K562 (cell line): ENCODE results near the gene OLFML3.
"Not testable (repeated sequence)": the region's sequence is repeated elsewhere in the genome, so short reads cannot be mapped to it uniquely, and the experiment has no call there.

ENCODE experiments used
- EHMT2 ChIP-seq: fragments of 450-650 bp; IDR thresholded peaks from 2 replicates; pipeline ENCODE4 v1.6.1; 2018; ENCODE audit warnings: antibody characterized with exemption
- EZH2 ChIP-seq: IDR thresholded peaks from 2 replicates; pipeline ENCODE4 v1.6.1; 2012; ENCODE audit warnings: low read depth, mild to moderate bottlenecking, inconsistent platforms, low read length, borderline replicate concordance
- FOXJ2 ChIP-seq: fragments of 200-800 bp; sonication (Bioruptor generic); IDR thresholded peaks from 2 replicates; pipeline ENCODE4 v1.6.1; 2016; ENCODE audit warnings: missing genetic modification characterization, missing compliant biosample characterization
- KAT8 ChIP-seq: fragments of 450-650 bp; IDR thresholded peaks from 2 replicates; pipeline ENCODE4 v1.6.1; 2016; ENCODE audit warnings: low read depth, mild to moderate bottlenecking
- MAFG ChIP-seq: fragments of 450-650 bp; conservative IDR thresholded peaks from 2 replicates; pipeline ENCODE4 v1.6.1; 2016; ENCODE audit warnings: missing genetic modification characterization, missing compliant biosample characterization
- MAFK ChIP-seq: IDR thresholded peaks from 2 replicates; pipeline ENCODE4 v1.6.1; 2011; ENCODE audit warnings: low read length, improper control_type of control experiment
- ZBTB7A ChIP-seq: IDR thresholded peaks from 2 replicates; pipeline ENCODE4 v1.6.1; 2011; ENCODE audit warnings: low read depth, mild to moderate bottlenecking, low read length, moderate library complexity, borderline replicate concordance; ENCODE audit not compliant: control insufficient read depth
- TF ChIP-seq, protein P1 (sequence below): IDR thresholded peaks from 2 replicates; pipeline ENCODE4 v1.6.1; 2016; ENCODE audit warnings: missing genetic modification characterization, missing compliant biosample characterization
- TF ChIP-seq, protein P2 (sequence below), 3 experiments: IDR thresholded peaks in 2 of 3; conservative IDR thresholded peaks in 1 of 3; 2 replicates each; pipeline ENCODE4 v1.5.1; 2011 to 2012; ENCODE audit warnings: low read length in 3 of 3, mild to moderate bottlenecking in 3 of 3, control low read depth in 2 of 3, improper control_type of control experiment in 1 of 3, inconsistent platforms in 1 of 3, low read depth in 1 of 3, mixed read lengths in 1 of 3, moderate library complexity in 1 of 3; ENCODE audit not compliant: insufficient read depth in 2 of 3
- TF ChIP-seq, protein P3 (sequence below), 2 experiments: fragments of 450-650 bp; IDR thresholded peaks; 2 replicates each; pipeline ENCODE4 v1.6.1; 2018; ENCODE audit warnings: mild to moderate bottlenecking in 2 of 2, low read depth in 1 of 2; ENCODE audit not compliant: partially characterized antibody in 2 of 2
- TF ChIP-seq, protein P4 (sequence below): sonication (generic); formaldehyde crosslinking; IDR thresholded peaks from 2 replicates; pipeline ENCODE4 v1.8.0; 2022; ENCODE audit warnings: mild to moderate bottlenecking, missing genetic modification reagents

DNA sequence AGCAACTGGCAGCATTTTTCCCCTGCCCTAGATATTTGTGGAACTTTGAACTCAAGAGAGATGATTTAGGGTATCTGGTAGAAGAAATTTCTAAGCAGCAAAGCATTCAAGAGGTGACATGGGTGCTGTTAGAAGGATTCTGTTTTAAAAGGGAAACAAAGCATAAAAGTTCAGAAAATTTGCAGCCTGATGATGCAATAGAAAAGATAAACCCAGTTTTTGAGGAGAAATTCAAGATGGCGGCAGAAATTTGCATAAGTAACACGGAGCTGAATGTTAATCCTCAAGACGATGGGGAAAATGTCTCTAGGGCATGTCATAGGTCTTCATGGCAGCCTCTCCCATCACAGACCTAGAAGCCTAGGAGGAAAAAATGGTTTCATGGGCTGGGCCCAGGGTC, 40.5 kb downstream of the OLFML3 start:
- TF ChIP-seq, protein P1, sequence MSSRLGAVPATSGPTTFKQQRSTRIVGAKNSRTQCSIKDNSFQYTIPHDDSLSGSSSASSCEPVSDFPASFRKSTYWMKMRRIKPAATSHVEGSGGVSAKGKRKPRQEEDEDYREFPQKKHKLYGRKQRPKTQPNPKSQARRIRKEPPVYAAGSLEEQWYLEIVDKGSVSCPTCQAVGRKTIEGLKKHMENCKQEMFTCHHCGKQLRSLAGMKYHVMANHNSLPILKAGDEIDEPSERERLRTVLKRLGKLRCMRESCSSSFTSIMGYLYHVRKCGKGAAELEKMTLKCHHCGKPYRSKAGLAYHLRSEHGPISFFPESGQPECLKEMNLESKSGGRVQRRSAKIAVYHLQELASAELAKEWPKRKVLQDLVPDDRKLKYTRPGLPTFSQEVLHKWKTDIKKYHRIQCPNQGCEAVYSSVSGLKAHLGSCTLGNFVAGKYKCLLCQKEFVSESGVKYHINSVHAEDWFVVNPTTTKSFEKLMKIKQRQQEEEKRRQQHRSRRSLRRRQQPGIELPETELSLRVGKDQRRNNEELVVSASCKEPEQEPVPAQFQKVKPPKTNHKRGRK (tag), result not testable (repeated sequence)
- TF ChIP-seq, protein P2, sequence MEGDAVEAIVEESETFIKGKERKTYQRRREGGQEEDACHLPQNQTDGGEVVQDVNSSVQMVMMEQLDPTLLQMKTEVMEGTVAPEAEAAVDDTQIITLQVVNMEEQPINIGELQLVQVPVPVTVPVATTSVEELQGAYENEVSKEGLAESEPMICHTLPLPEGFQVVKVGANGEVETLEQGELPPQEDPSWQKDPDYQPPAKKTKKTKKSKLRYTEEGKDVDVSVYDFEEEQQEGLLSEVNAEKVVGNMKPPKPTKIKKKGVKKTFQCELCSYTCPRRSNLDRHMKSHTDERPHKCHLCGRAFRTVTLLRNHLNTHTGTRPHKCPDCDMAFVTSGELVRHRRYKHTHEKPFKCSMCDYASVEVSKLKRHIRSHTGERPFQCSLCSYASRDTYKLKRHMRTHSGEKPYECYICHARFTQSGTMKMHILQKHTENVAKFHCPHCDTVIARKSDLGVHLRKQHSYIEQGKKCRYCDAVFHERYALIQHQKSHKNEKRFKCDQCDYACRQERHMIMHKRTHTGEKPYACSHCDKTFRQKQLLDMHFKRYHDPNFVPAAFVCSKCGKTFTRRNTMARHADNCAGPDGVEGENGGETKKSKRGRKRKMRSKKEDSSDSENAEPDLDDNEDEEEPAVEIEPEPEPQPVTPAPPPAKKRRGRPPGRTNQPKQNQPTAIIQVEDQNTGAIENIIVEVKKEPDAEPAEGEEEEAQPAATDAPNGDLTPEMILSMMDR (IDR thresholded peaks at IDR 0.05 in 2 of 3, conservative IDR thresholded peaks at IDR 0.05 in 1 of 3; ENCODE audit: insufficient read depth in 2 of 3, low read depth in 1 of 3, low read length in 3 of 3), result not testable (repeated sequence)
- TF ChIP-seq MAFG (tag); KAT8; EZH2; ZBTB7A; EHMT2; FOXJ2 (tag); MAFK: not testable (repeated sequence)
- TF ChIP-seq, protein P3, sequence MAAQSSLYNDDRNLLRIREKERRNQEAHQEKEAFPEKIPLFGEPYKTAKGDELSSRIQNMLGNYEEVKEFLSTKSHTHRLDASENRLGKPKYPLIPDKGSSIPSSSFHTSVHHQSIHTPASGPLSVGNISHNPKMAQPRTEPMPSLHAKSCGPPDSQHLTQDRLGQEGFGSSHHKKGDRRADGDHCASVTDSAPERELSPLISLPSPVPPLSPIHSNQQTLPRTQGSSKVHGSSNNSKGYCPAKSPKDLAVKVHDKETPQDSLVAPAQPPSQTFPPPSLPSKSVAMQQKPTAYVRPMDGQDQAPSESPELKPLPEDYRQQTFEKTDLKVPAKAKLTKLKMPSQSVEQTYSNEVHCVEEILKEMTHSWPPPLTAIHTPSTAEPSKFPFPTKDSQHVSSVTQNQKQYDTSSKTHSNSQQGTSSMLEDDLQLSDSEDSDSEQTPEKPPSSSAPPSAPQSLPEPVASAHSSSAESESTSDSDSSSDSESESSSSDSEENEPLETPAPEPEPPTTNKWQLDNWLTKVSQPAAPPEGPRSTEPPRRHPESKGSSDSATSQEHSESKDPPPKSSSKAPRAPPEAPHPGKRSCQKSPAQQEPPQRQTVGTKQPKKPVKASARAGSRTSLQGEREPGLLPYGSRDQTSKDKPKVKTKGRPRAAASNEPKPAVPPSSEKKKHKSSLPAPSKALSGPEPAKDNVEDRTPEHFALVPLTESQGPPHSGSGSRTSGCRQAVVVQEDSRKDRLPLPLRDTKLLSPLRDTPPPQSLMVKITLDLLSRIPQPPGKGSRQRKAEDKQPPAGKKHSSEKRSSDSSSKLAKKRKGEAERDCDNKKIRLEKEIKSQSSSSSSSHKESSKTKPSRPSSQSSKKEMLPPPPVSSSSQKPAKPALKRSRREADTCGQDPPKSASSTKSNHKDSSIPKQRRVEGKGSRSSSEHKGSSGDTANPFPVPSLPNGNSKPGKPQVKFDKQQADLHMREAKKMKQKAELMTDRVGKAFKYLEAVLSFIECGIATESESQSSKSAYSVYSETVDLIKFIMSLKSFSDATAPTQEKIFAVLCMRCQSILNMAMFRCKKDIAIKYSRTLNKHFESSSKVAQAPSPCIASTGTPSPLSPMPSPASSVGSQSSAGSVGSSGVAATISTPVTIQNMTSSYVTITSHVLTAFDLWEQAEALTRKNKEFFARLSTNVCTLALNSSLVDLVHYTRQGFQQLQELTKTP (IDR thresholded peaks at IDR 0.05; ENCODE audit: low read depth in 1 of 2, partially characterized antibody in 2 of 2), result not testable (repeated sequence)
- TF ChIP-seq, protein P4, sequence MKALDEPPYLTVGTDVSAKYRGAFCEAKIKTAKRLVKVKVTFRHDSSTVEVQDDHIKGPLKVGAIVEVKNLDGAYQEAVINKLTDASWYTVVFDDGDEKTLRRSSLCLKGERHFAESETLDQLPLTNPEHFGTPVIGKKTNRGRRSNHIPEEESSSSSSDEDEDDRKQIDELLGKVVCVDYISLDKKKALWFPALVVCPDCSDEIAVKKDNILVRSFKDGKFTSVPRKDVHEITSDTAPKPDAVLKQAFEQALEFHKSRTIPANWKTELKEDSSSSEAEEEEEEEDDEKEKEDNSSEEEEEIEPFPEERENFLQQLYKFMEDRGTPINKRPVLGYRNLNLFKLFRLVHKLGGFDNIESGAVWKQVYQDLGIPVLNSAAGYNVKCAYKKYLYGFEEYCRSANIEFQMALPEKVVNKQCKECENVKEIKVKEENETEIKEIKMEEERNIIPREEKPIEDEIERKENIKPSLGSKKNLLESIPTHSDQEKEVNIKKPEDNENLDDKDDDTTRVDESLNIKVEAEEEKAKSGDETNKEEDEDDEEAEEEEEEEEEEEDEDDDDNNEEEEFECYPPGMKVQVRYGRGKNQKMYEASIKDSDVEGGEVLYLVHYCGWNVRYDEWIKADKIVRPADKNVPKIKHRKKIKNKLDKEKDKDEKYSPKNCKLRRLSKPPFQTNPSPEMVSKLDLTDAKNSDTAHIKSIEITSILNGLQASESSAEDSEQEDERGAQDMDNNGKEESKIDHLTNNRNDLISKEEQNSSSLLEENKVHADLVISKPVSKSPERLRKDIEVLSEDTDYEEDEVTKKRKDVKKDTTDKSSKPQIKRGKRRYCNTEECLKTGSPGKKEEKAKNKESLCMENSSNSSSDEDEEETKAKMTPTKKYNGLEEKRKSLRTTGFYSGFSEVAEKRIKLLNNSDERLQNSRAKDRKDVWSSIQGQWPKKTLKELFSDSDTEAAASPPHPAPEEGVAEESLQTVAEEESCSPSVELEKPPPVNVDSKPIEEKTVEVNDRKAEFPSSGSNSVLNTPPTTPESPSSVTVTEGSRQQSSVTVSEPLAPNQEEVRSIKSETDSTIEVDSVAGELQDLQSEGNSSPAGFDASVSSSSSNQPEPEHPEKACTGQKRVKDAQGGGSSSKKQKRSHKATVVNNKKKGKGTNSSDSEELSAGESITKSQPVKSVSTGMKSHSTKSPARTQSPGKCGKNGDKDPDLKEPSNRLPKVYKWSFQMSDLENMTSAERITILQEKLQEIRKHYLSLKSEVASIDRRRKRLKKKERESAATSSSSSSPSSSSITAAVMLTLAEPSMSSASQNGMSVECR, result not testable (repeated sequence)
